Panc1 (cell line): ENCODE measurements around the gene TYW3. TPM values are rescaled to one million over a fixed set of nuclear protein-coding genes. Genes with fewer than 3 reads are reported as not detected.

ENCODE experiments used
- ATAC-seq: fragments of 200-7000 bp; cut with Tn5 transposase; 2 replicates; pipeline ENCODE4 v1.9.1; 2020; ENCODE audit warnings: mild to moderate bottlenecking, moderate library complexity
- BruUV-seq: library from RNA; stranded (reverse); fragments of 400-500 nt; replicated peaks from 2 replicates; lab custom pipeline; 2021; lab: Mats Ljungman, UMichigan
- CTCF ChIA-PET: fragments of 300-600 bp; sonication (Branson Sonifier 250); formaldehyde crosslinking; loops from one replicate; lab custom pipeline; 2022; ENCODE audit warnings: antibody characterized with exemption; lab: Charles Lee
- POLR2A ChIA-PET: fragments of 300-600 bp; sonication (Branson Sonifier 250); formaldehyde crosslinking; loops from one replicate; lab custom pipeline; 2022; ENCODE audit warnings: antibody characterized with exemption; lab: Charles Lee
- DNase-seq: peaks from one replicate; pipeline ENCODE4 v3.0.0-alpha.2; 2010; ENCODE audit warnings: low read depth, low spot score
- H3K27ac ChIP-seq: 2 replicates; pipeline ENCODE4 v1.5.1; 2011; ENCODE audit warnings: mild to moderate bottlenecking, low read length, inconsistent platforms
- H3K27me3 ChIP-seq: fragments of 200-500 bp; sonication (Bioruptor generic); 2 replicates; pipeline ENCODE4 v1.6.0; 2014; ENCODE audit warnings: low read length, inconsistent platforms; ENCODE audit not compliant: control insufficient read depth, insufficient read depth
- H3K36me3 ChIP-seq: fragments of 200-500 bp; sonication (Bioruptor generic); 2 replicates; pipeline ENCODE4 v1.5.1; 2014; ENCODE audit warnings: inconsistent platforms, mild to moderate bottlenecking, low read length, moderate library complexity; ENCODE audit not compliant: control insufficient read depth, insufficient read depth
- H3K4me1 ChIP-seq: 2 replicates; pipeline ENCODE4 v1.5.1; 2011; ENCODE audit warnings: inconsistent platforms, mild to moderate bottlenecking, low read length, moderate library complexity; ENCODE audit not compliant: control insufficient read depth, insufficient read depth
- H3K4me3 ChIP-seq, 2 experiments: 2 replicates each; pipeline ENCODE4 v1.5.1; 2011 to 2012; ENCODE audit warnings: low read depth in 2 of 2, low read length in 2 of 2, mild to moderate bottlenecking in 2 of 2, inconsistent platforms in 1 of 2, moderate library complexity in 1 of 2
- H3K9me3 ChIP-seq: fragments of 200-500 bp; sonication (Bioruptor generic); 2 replicates; pipeline ENCODE4 v1.5.1; 2014; ENCODE audit warnings: low read depth, mild to moderate bottlenecking, inconsistent platforms, low read length, moderate library complexity; ENCODE audit not compliant: control insufficient read depth, insufficient read depth
- POLR2AphosphoS5 ChIP-seq: IDR thresholded peaks from 2 replicates; pipeline ENCODE4 v1.6.1; 2012; ENCODE audit warnings: mild to moderate bottlenecking, low read depth, low read length, moderate library complexity
- SIN3A ChIP-seq: IDR thresholded peaks from 2 replicates; pipeline ENCODE4 v1.6.1; 2012; ENCODE audit warnings: low read depth, mild to moderate bottlenecking, low read length, moderate library complexity, borderline replicate concordance; ENCODE audit not compliant: insufficient read depth
- TCF7L2 ChIP-seq: IDR thresholded peaks from 2 replicates; pipeline ENCODE4 v1.6.1; 2011; ENCODE audit warnings: mild to moderate bottlenecking, low read depth, low read length, inconsistent platforms
- in situ Hi-C: cut with HindIII; loops from 2 replicates; pipeline ENCODE4 v1.10.0; 2016; ENCODE audit warnings: low sequenced_read_pairs, low pct_unique_long_range_greater_than_20kb
- intact Hi-C: fragments of 100-400 bp; cut with micrococcal nuclease; formaldehyde crosslinking; loops from one replicate; pipeline ENCODE4 v1.10.0; 2022; ENCODE audit not compliant: unreplicated experiment
- total RNA-seq: library from RNA; stranded (reverse); gene quantifications from one replicate; pipeline ENCODE4 v1.2.1, GENCODE V29; 2021; ENCODE audit not compliant: unreplicated experiment
- TF ChIP-seq, protein P1 (sequence below), 2 experiments: IDR thresholded peaks; 2 replicates each; pipeline ENCODE4 v1.6.1; 2011 to 2012; ENCODE audit warnings: low read depth in 2 of 2, control low read depth in 1 of 2, low read length in 1 of 2, mild to moderate bottlenecking in 1 of 2, moderate library complexity in 1 of 2; ENCODE audit not compliant: insufficient read depth in 1 of 2
- TF ChIP-seq, protein P2 (sequence below): fragments of 450-650 bp; IDR thresholded peaks from 2 replicates; pipeline ENCODE4 v1.5.1; 2017; ENCODE audit warnings: mild to moderate bottlenecking

The TYW3 gene
- total RNA-seq, 1 experiment from 2014 or later, result 20.0 TPM

DNA sequence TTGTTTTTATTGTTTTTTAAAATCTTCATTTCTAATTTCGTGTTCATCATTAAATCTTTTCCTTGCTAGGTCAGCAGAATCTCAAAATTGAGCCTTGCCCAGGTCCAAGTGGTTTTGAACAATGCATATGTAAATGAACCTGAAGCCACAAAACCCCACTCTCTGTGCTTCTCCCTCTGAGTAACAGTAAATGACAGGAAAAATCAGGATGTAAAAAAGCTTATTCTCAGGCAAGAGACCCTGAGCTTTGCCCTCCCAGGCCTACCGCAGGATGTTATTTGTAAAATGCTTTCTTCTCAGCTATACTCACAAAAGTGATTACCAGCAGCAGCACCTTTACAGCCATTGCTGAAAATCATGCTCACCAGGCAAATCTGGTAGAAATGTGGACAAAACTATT lies 47.6 kb downstream of the TYW3 start:
- Histone ChIP-seq H3K27ac (no peak overlapping the region), H3K4me1 (no peaks in the 10 kb centered on the region), H3K36me3 (no peaks in the 10 kb centered on the region), H3K9me3 (no peaks in the 10 kb centered on the region), H3K4me3 (no peak overlapping the region), H3K27me3 (peaks cover 4% of the 10 kb centered on the region)
- intact Hi-C loops (no loop called here), in situ Hi-C loops (loop anchor here (25.0 kb wide), 1 partner anchor 407 kb away; no protein-coding TSS in a partner anchor)
- ATAC-seq (no peak), DNase-seq (no peak)
- POLR2A ChIA-PET, result no interaction called here
- CTCF ChIA-PET, result no interaction called here
- BruUV-seq, result no TSS peak
- TF ChIP-seq, protein P1, sequence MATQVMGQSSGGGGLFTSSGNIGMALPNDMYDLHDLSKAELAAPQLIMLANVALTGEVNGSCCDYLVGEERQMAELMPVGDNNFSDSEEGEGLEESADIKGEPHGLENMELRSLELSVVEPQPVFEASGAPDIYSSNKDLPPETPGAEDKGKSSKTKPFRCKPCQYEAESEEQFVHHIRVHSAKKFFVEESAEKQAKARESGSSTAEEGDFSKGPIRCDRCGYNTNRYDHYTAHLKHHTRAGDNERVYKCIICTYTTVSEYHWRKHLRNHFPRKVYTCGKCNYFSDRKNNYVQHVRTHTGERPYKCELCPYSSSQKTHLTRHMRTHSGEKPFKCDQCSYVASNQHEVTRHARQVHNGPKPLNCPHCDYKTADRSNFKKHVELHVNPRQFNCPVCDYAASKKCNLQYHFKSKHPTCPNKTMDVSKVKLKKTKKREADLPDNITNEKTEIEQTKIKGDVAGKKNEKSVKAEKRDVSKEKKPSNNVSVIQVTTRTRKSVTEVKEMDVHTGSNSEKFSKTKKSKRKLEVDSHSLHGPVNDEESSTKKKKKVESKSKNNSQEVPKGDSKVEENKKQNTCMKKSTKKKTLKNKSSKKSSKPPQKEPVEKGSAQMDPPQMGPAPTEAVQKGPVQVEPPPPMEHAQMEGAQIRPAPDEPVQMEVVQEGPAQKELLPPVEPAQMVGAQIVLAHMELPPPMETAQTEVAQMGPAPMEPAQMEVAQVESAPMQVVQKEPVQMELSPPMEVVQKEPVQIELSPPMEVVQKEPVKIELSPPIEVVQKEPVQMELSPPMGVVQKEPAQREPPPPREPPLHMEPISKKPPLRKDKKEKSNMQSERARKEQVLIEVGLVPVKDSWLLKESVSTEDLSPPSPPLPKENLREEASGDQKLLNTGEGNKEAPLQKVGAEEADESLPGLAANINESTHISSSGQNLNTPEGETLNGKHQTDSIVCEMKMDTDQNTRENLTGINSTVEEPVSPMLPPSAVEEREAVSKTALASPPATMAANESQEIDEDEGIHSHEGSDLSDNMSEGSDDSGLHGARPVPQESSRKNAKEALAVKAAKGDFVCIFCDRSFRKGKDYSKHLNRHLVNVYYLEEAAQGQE (IDR thresholded peaks at IDR 0.05; ENCODE audit: insufficient read depth in 1 of 2, low read depth in 2 of 2, low read length in 1 of 2), result no peak
- TF ChIP-seq TCF7L2, result no peak
- TF ChIP-seq POLR2AphosphoS5, result no peak
- TF ChIP-seq, protein P2, sequence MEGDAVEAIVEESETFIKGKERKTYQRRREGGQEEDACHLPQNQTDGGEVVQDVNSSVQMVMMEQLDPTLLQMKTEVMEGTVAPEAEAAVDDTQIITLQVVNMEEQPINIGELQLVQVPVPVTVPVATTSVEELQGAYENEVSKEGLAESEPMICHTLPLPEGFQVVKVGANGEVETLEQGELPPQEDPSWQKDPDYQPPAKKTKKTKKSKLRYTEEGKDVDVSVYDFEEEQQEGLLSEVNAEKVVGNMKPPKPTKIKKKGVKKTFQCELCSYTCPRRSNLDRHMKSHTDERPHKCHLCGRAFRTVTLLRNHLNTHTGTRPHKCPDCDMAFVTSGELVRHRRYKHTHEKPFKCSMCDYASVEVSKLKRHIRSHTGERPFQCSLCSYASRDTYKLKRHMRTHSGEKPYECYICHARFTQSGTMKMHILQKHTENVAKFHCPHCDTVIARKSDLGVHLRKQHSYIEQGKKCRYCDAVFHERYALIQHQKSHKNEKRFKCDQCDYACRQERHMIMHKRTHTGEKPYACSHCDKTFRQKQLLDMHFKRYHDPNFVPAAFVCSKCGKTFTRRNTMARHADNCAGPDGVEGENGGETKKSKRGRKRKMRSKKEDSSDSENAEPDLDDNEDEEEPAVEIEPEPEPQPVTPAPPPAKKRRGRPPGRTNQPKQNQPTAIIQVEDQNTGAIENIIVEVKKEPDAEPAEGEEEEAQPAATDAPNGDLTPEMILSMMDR, result no peak

DNA sequence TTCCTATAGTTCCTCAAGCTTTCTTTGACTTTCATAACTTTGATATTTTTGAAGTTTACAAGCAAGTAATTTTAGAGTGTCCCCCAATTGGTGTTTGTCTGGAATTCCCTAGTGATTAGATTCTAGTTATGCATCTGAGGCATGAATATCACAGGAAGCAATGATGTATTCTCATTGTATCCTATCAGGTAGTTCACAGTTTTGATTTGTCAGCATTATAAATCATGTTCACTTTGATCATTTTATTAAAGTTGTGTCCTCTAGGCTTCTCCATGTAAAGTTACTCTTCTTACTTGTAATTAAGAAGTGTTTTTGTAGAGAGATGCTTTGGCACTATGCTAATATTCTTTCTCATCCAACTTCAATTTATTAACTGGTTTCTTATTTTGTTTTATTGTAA lies 53.0 kb downstream of the TYW3 start:
- Histone ChIP-seq H3K4me1 (no peaks in the 10 kb centered on the region), H3K27ac (no peak overlapping the region), H3K27me3 (no peaks in the 10 kb centered on the region), H3K36me3 (no peaks in the 10 kb centered on the region), H3K4me3 (no peak overlapping the region), H3K9me3 (no peaks in the 10 kb centered on the region)
- no peak for ATAC-seq
- ChIA-PET POLR2A (no interaction called here), CTCF (no interaction called here)
- intact Hi-C loops, result no loop called here
- TF ChIP-seq, protein P1 (IDR thresholded peaks at IDR 0.05; ENCODE audit: insufficient read depth in 1 of 2, low read depth in 2 of 2, low read length in 1 of 2), result no peak
- TF ChIP-seq SIN3A, result no peak
- TF ChIP-seq, protein P2, result no peak
- TF ChIP-seq TCF7L2, result no peak
- TF ChIP-seq POLR2AphosphoS5, result no peak
- DNase-seq, result no peak
- in situ Hi-C loops, result loop anchor here (25.0 kb wide), 1 partner anchor 401 kb away; no protein-coding TSS in a partner anchor
- no TSS peak for BruUV-seq
